Neural crest cell (in vitro differentiated cells): ENCODE data around the gene BABAM2. TPM values are rescaled to one million over a fixed set of nuclear protein-coding genes. Genes with fewer than 3 reads are reported as not detected.

ENCODE experiments used
- DNase-seq: peaks from one replicate; pipeline ENCODE4 v3.0.0; 2021; ENCODE audit warnings: low read depth, mixed read lengths, low spot score
- H3K27ac Mint-ChIP-seq: one replicate; pipeline ENCODE4 v1.8.0; 2021; ENCODE audit warnings: mild to moderate bottlenecking, mixed read lengths; ENCODE audit not compliant: unreplicated experiment
- H3K27me3 Mint-ChIP-seq: 2 replicates; pipeline ENCODE4 v1.8.0; 2021; ENCODE audit warnings: low read depth, mild to moderate bottlenecking, mixed read lengths
- H3K36me3 Mint-ChIP-seq: 2 replicates; pipeline ENCODE4 v1.8.0; 2021; ENCODE audit warnings: low read depth, mild to moderate bottlenecking, mixed read lengths
- H3K4me1 Mint-ChIP-seq: 2 replicates; pipeline ENCODE4 v1.8.0; 2021; ENCODE audit warnings: mixed read lengths
- H3K4me3 Mint-ChIP-seq: one replicate; pipeline ENCODE4 v1.8.0; 2021; ENCODE audit warnings: mild to moderate bottlenecking, mixed read lengths
- H3K9me3 Mint-ChIP-seq: 2 replicates; pipeline ENCODE4 v1.8.0; 2021; ENCODE audit warnings: mixed read lengths
- CTCF ChIP-seq: fragments of 200-600 bp; sonication (generic); conservative IDR thresholded peaks from 2 replicates; pipeline ENCODE4 v1.5.0; 2021; ENCODE audit warnings: antibody characterized with exemption, mild to moderate bottlenecking
- total RNA-seq: library from RNA; stranded (reverse); gene quantifications from 2 replicates; pipeline ENCODE4 v1.2.1, GENCODE V29; 2021

BABAM2 gene
- total RNA-seq, 1 donor from 2014 or later, result 28.6 TPM

GRCh38 chr2:28360058-28360717 lies 469.7 kb downstream of the BABAM2 start:
- Mint-ChIP-seq H3K4me1 (peaks cover 17% of the 10 kb centered on the region), H3K27ac (no peak overlapping the region), H3K36me3 (no peaks in the 10 kb centered on the region), H3K9me3 (no peaks in the 10 kb centered on the region), H3K4me3 (no peak overlapping the region), H3K27me3 (no peaks in the 10 kb centered on the region)
- DNase-seq, result no peak
- TF ChIP-seq CTCF, result no peak

- peaks cover 17% of the 10 kb centered on the region for H3K4me1 Mint-ChIP-seq
- no peak for DNase-seq
- H3K36me3 Mint-ChIP-seq, result no peaks in the 10 kb centered on the region
- no peak for TF ChIP-seq CTCF
- no peaks in the 10 kb centered on the region for H3K27me3 Mint-ChIP-seq
- H3K4me3 Mint-ChIP-seq, result no peak overlapping the region
- H3K9me3 Mint-ChIP-seq, result no peaks in the 10 kb centered on the region
- peak overlapping the region; percentile 57 for H3K27ac Mint-ChIP-seq
These were observed 470.3 kb downstream of the BABAM2 start for GRCh38 chr2:28360718-28361293.

DNA sequence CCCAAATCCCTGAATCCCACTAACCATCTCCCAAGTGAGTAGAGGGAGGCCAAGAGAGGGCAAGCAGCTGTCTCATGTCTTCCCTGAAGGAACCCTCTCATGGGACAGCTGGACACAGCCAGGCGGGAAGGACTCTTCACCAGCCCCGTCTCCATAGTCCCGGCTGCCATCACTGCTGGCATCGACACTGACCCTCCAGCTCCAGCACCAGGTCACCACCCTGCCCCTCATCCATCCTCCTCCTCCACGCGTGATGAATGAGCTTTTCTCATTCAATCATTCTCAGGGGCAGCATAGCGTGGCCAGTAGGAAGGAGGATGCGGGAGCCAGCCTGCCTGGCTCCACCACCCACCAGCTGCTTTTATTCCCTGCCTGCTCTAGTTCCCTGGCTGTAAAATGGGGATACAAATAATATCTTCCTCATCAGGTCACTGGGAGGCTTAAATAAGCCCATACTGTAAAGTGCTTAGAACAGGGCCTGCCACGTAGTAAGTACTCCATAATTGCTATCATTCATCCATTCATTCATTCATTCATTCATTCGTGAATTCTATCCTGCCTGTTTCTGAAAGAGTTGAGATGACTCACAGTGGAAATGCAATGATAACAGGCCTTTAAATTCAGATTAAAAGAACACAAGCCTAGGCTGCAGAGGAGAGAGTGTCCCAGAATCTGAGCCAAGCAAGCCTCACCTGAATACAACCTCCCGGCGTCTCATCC lies 471.6 kb downstream of the BABAM2 start:
- no peak for TF ChIP-seq CTCF
- H3K27me3 Mint-ChIP-seq, result no peaks in the 10 kb centered on the region
- H3K4me3 Mint-ChIP-seq, result no peak overlapping the region
- no peaks in the 10 kb centered on the region for H3K36me3 Mint-ChIP-seq
- no peak for DNase-seq
- H3K9me3 Mint-ChIP-seq, result no peaks in the 10 kb centered on the region
- no peak overlapping the region for H3K27ac Mint-ChIP-seq
- peaks cover 17% of the 10 kb centered on the region for H3K4me1 Mint-ChIP-seq

DNA sequence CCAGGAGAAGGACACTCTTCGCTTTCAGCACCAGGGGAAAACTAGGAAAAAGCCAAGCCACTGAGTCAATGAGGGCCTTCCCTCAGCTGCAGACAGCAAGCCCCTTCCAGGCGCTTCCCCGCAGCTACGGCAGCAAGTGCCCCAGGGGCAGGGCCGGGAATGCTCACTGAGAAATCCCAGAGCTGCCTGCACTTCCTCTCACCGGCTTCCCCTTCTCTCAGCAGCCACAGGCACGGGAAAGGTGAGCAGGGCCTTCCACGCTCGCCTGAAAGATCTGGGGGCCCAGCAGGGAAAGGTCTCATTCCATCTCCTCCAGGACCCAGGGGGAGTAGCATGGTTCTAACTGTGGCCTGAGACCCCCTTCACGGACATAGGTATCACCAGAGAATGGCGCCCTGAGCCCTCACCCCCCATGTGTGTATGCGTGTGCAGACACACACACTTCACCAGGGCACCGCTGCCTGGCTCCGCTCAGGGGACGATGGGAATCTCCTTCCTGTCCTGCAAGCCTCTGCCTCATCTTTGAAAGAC lies 472.5 kb downstream of the BABAM2 start:
- peak overlapping the region; percentile 43 for H3K27ac Mint-ChIP-seq
- H3K36me3 Mint-ChIP-seq, result no peaks in the 10 kb centered on the region
- no peak for TF ChIP-seq CTCF
- peaks cover 17% of the 10 kb centered on the region for H3K4me1 Mint-ChIP-seq
- no peaks in the 10 kb centered on the region for H3K9me3 Mint-ChIP-seq
- H3K27me3 Mint-ChIP-seq, result no peaks in the 10 kb centered on the region
- DNase-seq, result no peak
- H3K4me3 Mint-ChIP-seq, result no peak overlapping the region

GRCh38 chr2:28363686-28364280 lies 473.3 kb downstream of the BABAM2 start:
- H3K27ac Mint-ChIP-seq, result no peak overlapping the region
- H3K27me3 Mint-ChIP-seq, result no peaks in the 10 kb centered on the region
- no peaks in the 10 kb centered on the region for H3K9me3 Mint-ChIP-seq
- no peak for TF ChIP-seq CTCF
- DNase-seq, result no peak
- H3K36me3 Mint-ChIP-seq, result no peaks in the 10 kb centered on the region
- H3K4me3 Mint-ChIP-seq, result no peak overlapping the region
- H3K4me1 Mint-ChIP-seq, result peaks cover 17% of the 10 kb centered on the region
